IMR-90 (cell line): ENCODE measurements around the gene SRMS. TPM values are rescaled to one million over a fixed set of nuclear protein-coding genes. Genes with fewer than 3 reads are reported as not detected.

Experiments
- ATAC-seq: fragments of 200-7000 bp; cut with Tn5 transposase; 2 replicates; pipeline ENCODE4 v1.9.1; 2020; ENCODE audit warnings: low read depth, mild to moderate bottlenecking, moderate library complexity
- BruUV-seq: library from RNA; stranded (reverse); fragments of 400-500 nt; replicated peaks from 2 replicates; lab custom pipeline; 2021; lab: Mats Ljungman, UMichigan
- CTCF ChIA-PET: fragments of 300-600 bp; formaldehyde crosslinking; extraction: SDS; loops from one replicate; lab custom pipeline; 2021; ENCODE audit warnings: antibody characterized with exemption; lab: Yijun Ruan, JAX
- POLR2A ChIA-PET: fragments of 300-600 bp; sonication (Branson Sonifier 250); formaldehyde crosslinking; loops from one replicate; lab custom pipeline; 2022; ENCODE audit warnings: antibody characterized with exemption; ENCODE audit not compliant: unreplicated experiment; lab: Charles Lee
- DNase-seq: peaks from one replicate; pipeline ENCODE4 v3.0.0; 2013
- H2AFZ ChIP-seq: replicated peaks from 2 replicates; pipeline ENCODE3; 2013; ENCODE audit warnings: low read length, mild to moderate bottlenecking; ENCODE audit not compliant: poor library complexity
- H2AK5ac ChIP-seq: 2 replicates; pipeline ENCODE4 v1.6.1; 2013; ENCODE audit warnings: low read depth, low read length, inconsistent platforms
- H2AK9ac ChIP-seq: replicated peaks from 2 replicates; pipeline ENCODE3; 2013; ENCODE audit warnings: mild to moderate bottlenecking, low read depth, low read length, moderate library complexity; ENCODE audit not compliant: poor library complexity
- H2BK120ac ChIP-seq: 2 replicates; pipeline ENCODE4 v1.6.1; 2013; ENCODE audit warnings: low read depth, low read length, inconsistent platforms
- H2BK15ac ChIP-seq: 3 replicates; pipeline ENCODE4 v1.6.1; 2013; ENCODE audit warnings: low read depth, low read length, inconsistent platforms
- H2BK20ac ChIP-seq: 2 replicates; pipeline ENCODE4 v1.6.1; 2013; ENCODE audit warnings: low read depth, mild to moderate bottlenecking, inconsistent platforms, low read length, moderate library complexity
- H2BK5ac ChIP-seq: 2 replicates; pipeline ENCODE4 v1.6.1; 2013; ENCODE audit warnings: mild to moderate bottlenecking, low read depth, low read length, inconsistent platforms; ENCODE audit not compliant: poor library complexity, severe bottlenecking
- H3K14ac ChIP-seq: replicated peaks from 2 replicates; pipeline ENCODE4 v1.6.1; 2013; ENCODE audit warnings: low read depth, low read length, inconsistent platforms
- H3K18ac ChIP-seq: 2 replicates; pipeline ENCODE4 v1.6.1; 2013; ENCODE audit warnings: low read depth, low read length, control low read depth
- H3K23ac ChIP-seq: 2 replicates; pipeline ENCODE4 v1.6.1; 2013; ENCODE audit warnings: low read depth, low read length, inconsistent platforms
- H3K27ac ChIP-seq: 2 replicates; pipeline ENCODE4 v1.5.1; 2013; ENCODE audit warnings: mild to moderate bottlenecking, control low read depth, low read length; ENCODE audit not compliant: insufficient read depth
- H3K27me3 ChIP-seq: 2 replicates; pipeline ENCODE4 v1.6.1; 2013; ENCODE audit warnings: low read length; ENCODE audit not compliant: control insufficient read depth, insufficient read depth
- H3K36me3 ChIP-seq: 2 replicates; pipeline ENCODE4 v1.6.1; 2013; ENCODE audit warnings: low read length, mixed read lengths; ENCODE audit not compliant: control insufficient read depth, insufficient read depth
- H3K4ac ChIP-seq: 2 replicates; pipeline ENCODE4 v1.6.1; 2013; ENCODE audit warnings: low read depth, low read length, inconsistent platforms
- H3K4me1 ChIP-seq: 2 replicates; pipeline ENCODE4 v1.6.1; 2013; ENCODE audit warnings: low read length, mixed read lengths; ENCODE audit not compliant: control insufficient read depth, insufficient read depth
- H3K4me2 ChIP-seq: 2 replicates; pipeline ENCODE4 v1.6.1; 2013; ENCODE audit warnings: low read depth, mild to moderate bottlenecking, control low read depth, low read length, moderate library complexity
- H3K4me3 ChIP-seq: 2 replicates; pipeline ENCODE4 v1.5.1; 2013; ENCODE audit warnings: low read depth, mild to moderate bottlenecking, control low read depth, low read length, moderate library complexity; ENCODE audit not compliant: insufficient read depth
- H3K56ac ChIP-seq: 2 replicates; pipeline ENCODE4 v1.6.1; 2013; ENCODE audit warnings: low read length, inconsistent platforms; ENCODE audit not compliant: insufficient read depth; ENCODE audit errors: extremely low read depth
- H3K79me1 ChIP-seq, 2 experiments: 2 replicates each; pipeline ENCODE4 v1.6.1; 2013; ENCODE audit warnings: low read length in 2 of 2, inconsistent platforms in 1 of 2, low read depth in 1 of 2
- H3K9ac ChIP-seq: 2 replicates; pipeline ENCODE4 v1.6.1; 2013; ENCODE audit warnings: low read depth, low read length, control low read depth
- H3K9me1 ChIP-seq: 2 replicates; pipeline ENCODE4 v1.6.1; 2013; ENCODE audit warnings: low read length, inconsistent platforms; ENCODE audit not compliant: insufficient read depth
- H3K9me3 ChIP-seq: 2 replicates; pipeline ENCODE4 v1.6.1; 2013; ENCODE audit warnings: low read length; ENCODE audit not compliant: control insufficient read depth, insufficient read depth
- H4K20me1 ChIP-seq: 2 replicates; pipeline ENCODE4 v1.6.1; 2013; ENCODE audit warnings: low read length, inconsistent platforms; ENCODE audit not compliant: insufficient read depth
- H4K5ac ChIP-seq: 2 replicates; pipeline ENCODE4 v1.6.1; 2013; ENCODE audit warnings: mild to moderate bottlenecking, low read depth, low read length, control low read depth
- H4K8ac ChIP-seq, 2 experiments: 2 replicates each; pipeline ENCODE4 v1.6.1; 2013; ENCODE audit warnings: low read depth in 2 of 2, low read length in 2 of 2, control low read depth in 1 of 2, inconsistent platforms in 1 of 2
- H4K91ac ChIP-seq: 2 replicates; pipeline ENCODE4 v1.6.1; 2013; ENCODE audit warnings: low read depth, low read length, inconsistent platforms; ENCODE audit not compliant: insufficient read depth
- BHLHE40 ChIP-seq: fragments of 150-350 bp; IDR thresholded peaks from 2 replicates; pipeline ENCODE4 v1.6.1; 2016; ENCODE audit warnings: mild to moderate bottlenecking, low read depth, low read length
- CEBPB ChIP-seq: IDR thresholded peaks from 2 replicates; pipeline ENCODE4 v1.6.1; 2012; ENCODE audit warnings: low read depth, low read length, improper control_type of control experiment
- CHD1 ChIP-seq: IDR thresholded peaks from 2 replicates; pipeline ENCODE4 v1.6.1; 2012; ENCODE audit warnings: low read depth, low read length, improper control_type of control experiment
- FOS ChIP-seq: fragments of 150-350 bp; IDR thresholded peaks from 2 replicates; pipeline ENCODE4 v1.6.1; 2016; ENCODE audit warnings: low read depth, low read length
- MAFK ChIP-seq: IDR thresholded peaks from 2 replicates; pipeline ENCODE4 v1.6.1; 2012; ENCODE audit warnings: low read depth, low read length, improper control_type of control experiment
- MAZ ChIP-seq: IDR thresholded peaks from 2 replicates; pipeline ENCODE4 v1.6.1; 2012; ENCODE audit warnings: low read depth, mild to moderate bottlenecking, low read length, improper control_type of control experiment, moderate library complexity, borderline replicate concordance
- NFE2L2 ChIP-seq: fragments of 150-350 bp; IDR thresholded peaks from 2 replicates; pipeline ENCODE4 v1.6.1; 2016; ENCODE audit warnings: low read depth, mild to moderate bottlenecking, low read length
- POLR2A ChIP-seq: IDR thresholded peaks from 2 replicates; pipeline ENCODE4 v1.6.1; 2012; ENCODE audit warnings: mild to moderate bottlenecking, low read depth, low read length
- RAD21 ChIP-seq: IDR thresholded peaks from 2 replicates; pipeline ENCODE4 v1.6.1; 2012; ENCODE audit warnings: low read length, improper control_type of control experiment
- RCOR1 ChIP-seq: IDR thresholded peaks from 2 replicates; pipeline ENCODE4 v1.6.1; 2012; ENCODE audit warnings: mild to moderate bottlenecking, low read length, improper control_type of control experiment; ENCODE audit not compliant: insufficient replicate concordance
- RFX5 ChIP-seq: IDR thresholded peaks from 2 replicates; pipeline ENCODE4 v1.8.0; 2012; ENCODE audit warnings: low read depth, mild to moderate bottlenecking, low read length, moderate library complexity
- SMC3 ChIP-seq: fragments of 150-350 bp; IDR thresholded peaks from 2 replicates; pipeline ENCODE4 v1.6.1; 2016; ENCODE audit warnings: low read depth, mild to moderate bottlenecking, antibody characterized with exemption, low read length, moderate library complexity
- WGBS, 2 experiments: methylation state at CpG; one replicate each; pipeline versions ENCODE4 v1.1.5 to v1.1.7; 2013; ENCODE audit warnings: missing lambda C conversion rate in 2 of 2; ENCODE audit not compliant: insufficient read length in 1 of 2; ENCODE audit errors: extremely low coverage in 2 of 2; 5-methylcytosine and 5-hydroxymethylcytosine counted together
- dilution Hi-C: fragments of 300-500 bp; cut with HindIII; formaldehyde crosslinking; loops from one replicate; pipeline ENCODE4 v1.14.3; 2018; ENCODE audit warnings: low sequenced_read_pairs; ENCODE audit not compliant: unreplicated experiment
- in situ Hi-C: fragments of 300-500 bp; cut with MboI; formaldehyde crosslinking; loops from 3 replicates; pipeline ENCODE4 v1.14.3; 2019; ENCODE audit warnings: low sequenced_read_pairs, inconsistent platforms, mixed read lengths
- intact Hi-C: fragments of 100-400 bp; cut with micrococcal nuclease; formaldehyde crosslinking; loops from 2 replicates; pipeline ENCODE4 v1.10.0; 2022
- polyA plus RNA-seq, 3 experiments: library from polyadenylated mRNA; depleted of rRNA; stranded (reverse); fragments of >200 nt; gene quantifications; 2 replicates each; pipeline ENCODE4 v1.2.3, GENCODE V29; 2012; ENCODE audit warnings: low replicate concordance in 1 of 3
- total RNA-seq: library from RNA; depleted of rRNA; stranded (reverse); fragments of >200 nt; gene quantifications from 2 replicates; pipeline ENCODE4 v1.2.3, GENCODE V29; 2012
- TF ChIP-seq, protein P1 (sequence below): fragments of 150-350 bp; IDR thresholded peaks from 2 replicates; pipeline ENCODE4 v1.6.1; 2017; ENCODE audit warnings: mild to moderate bottlenecking, antibody characterized with exemption, low read length, low read depth
- TF ChIP-seq, protein P2 (sequence below): fragments of 150-350 bp; IDR thresholded peaks from 2 replicates; pipeline ENCODE4 v1.6.1; 2016; ENCODE audit warnings: low read depth, mild to moderate bottlenecking, low read length, moderate library complexity, borderline replicate concordance
- TF ChIP-seq, protein P3 (sequence below): conservative IDR thresholded peaks from 2 replicates; pipeline ENCODE4 v1.5.1; 2012; ENCODE audit warnings: mild to moderate bottlenecking, low read depth, low read length, improper control_type of control experiment

The SRMS gene
- total and polyA plus RNA-seq, 2 of the 4 experiments (the other 2 are of a cell fraction), result not detected

DNA sequence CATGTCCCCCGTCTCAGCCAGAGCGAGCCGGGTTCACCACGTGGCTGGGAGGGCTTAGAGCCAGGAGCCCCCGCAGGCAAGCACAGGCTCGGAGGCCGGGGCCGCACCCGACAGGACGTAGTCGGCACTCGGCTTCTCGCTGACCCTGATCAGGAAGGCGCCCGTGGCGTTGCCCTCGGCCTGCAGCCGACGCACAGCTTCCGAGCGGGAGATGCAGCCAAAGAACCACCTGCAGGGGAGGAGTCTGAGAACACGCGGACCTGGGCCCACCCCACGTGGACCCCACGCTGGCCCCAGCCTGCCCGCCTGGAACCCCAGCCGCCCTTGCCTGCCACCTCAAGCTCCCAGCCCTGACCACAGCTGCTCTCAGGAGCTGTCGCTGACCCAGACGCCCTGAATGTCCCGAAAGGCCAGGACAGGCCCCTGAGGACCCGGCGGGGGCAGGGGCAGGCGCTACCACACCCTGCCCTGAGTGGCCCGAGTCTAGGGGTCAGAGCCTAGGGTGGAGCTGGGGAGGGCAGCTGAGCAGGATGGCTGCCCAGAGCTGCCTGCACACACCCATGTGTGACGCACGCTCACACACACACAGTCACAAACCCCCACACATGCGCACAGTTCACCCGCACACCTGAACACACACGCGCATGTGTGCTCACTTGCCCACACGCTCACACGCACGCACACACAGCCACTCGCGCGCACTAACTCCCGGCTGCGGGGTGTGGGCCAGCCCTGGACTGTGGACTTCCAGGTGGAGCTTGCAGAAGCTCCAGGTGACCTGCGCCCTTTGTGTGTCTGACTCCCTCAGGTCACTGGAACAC, 12.5 kb downstream of the SRMS start:
- Histone ChIP-seq H3K14ac (no peak overlapping the region), H3K9ac (no peak overlapping the region), H3K79me1 (no peaks in the 10 kb centered on the region), H2AK5ac (no peak overlapping the region), H4K20me1 (no peaks in the 10 kb centered on the region), H4K5ac (no peak overlapping the region), H3K56ac (no peak overlapping the region), H3K27me3 (peaks cover 4% of the 10 kb centered on the region; the same call in 1 of the 2 replicates), H2BK120ac (no peak overlapping the region), H3K27ac (no peak overlapping the region), H3K9me1 (no peaks in the 10 kb centered on the region), H3K4me2 (no peak overlapping the region), H2BK20ac (no peak overlapping the region), H2BK15ac (no peak overlapping the region), H3K23ac (no peak overlapping the region), H3K4ac (no peak overlapping the region), H2AFZ (no peak overlapping the region), H3K4me1 (no peaks in the 10 kb centered on the region; the same call in 1 of the 2 replicates), H2AK9ac (peak overlapping the region; percentile 16), H4K8ac (no peak overlapping the region), H3K18ac (no peak overlapping the region), H3K9me3 (no peaks in the 10 kb centered on the region), H4K91ac (no peak overlapping the region), H2BK5ac (no peak overlapping the region), H3K4me3 (no peak overlapping the region), H3K36me3 (no peaks in the 10 kb centered on the region)
- dilution Hi-C loops (no loop called here), intact Hi-C loops (loop anchor here (5.0 to 10.0 kb wide), 3 partner anchors 120 to 522 kb away; partner anchors contain the start of genes RTEL1, STMN3 and UCKL1), in situ Hi-C loops (loop anchor here (10.0 kb wide), 2 partner anchors 330 to 440 kb away; partner anchors contain the start of genes ABHD16B, SAMD10 and TPD52L2)
- ChIA-PET POLR2A (no interaction called here), CTCF (no interaction called here)
- WGBS, 2 experiments, result 58% methylated on average over 20 of the region's 49 CpGs; no CpG with 5 or more reads in 1 of the 2 experiments
- DNase-seq, result no peak
- ATAC-seq, result no peak
- no TSS peak for BruUV-seq
- TF ChIP-seq RAD21 (no peak), CHD1 (no peak), POLR2A (no peak), MAFK (no peak), RFX5 (no peak), CEBPB (no peak), NFE2L2 (no peak), SMC3 (no peak), RCOR1 (no peak), BHLHE40 (no peak), FOS (no peak), MAZ (no peak)
- TF ChIP-seq, protein P1, sequence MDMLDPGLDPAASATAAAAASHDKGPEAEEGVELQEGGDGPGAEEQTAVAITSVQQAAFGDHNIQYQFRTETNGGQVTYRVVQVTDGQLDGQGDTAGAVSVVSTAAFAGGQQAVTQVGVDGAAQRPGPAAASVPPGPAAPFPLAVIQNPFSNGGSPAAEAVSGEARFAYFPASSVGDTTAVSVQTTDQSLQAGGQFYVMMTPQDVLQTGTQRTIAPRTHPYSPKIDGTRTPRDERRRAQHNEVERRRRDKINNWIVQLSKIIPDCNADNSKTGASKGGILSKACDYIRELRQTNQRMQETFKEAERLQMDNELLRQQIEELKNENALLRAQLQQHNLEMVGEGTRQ, result no peak
- TF ChIP-seq, protein P2, sequence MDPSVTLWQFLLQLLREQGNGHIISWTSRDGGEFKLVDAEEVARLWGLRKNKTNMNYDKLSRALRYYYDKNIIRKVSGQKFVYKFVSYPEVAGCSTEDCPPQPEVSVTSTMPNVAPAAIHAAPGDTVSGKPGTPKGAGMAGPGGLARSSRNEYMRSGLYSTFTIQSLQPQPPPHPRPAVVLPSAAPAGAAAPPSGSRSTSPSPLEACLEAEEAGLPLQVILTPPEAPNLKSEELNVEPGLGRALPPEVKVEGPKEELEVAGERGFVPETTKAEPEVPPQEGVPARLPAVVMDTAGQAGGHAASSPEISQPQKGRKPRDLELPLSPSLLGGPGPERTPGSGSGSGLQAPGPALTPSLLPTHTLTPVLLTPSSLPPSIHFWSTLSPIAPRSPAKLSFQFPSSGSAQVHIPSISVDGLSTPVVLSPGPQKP, result no peak
- TF ChIP-seq, protein P3, sequence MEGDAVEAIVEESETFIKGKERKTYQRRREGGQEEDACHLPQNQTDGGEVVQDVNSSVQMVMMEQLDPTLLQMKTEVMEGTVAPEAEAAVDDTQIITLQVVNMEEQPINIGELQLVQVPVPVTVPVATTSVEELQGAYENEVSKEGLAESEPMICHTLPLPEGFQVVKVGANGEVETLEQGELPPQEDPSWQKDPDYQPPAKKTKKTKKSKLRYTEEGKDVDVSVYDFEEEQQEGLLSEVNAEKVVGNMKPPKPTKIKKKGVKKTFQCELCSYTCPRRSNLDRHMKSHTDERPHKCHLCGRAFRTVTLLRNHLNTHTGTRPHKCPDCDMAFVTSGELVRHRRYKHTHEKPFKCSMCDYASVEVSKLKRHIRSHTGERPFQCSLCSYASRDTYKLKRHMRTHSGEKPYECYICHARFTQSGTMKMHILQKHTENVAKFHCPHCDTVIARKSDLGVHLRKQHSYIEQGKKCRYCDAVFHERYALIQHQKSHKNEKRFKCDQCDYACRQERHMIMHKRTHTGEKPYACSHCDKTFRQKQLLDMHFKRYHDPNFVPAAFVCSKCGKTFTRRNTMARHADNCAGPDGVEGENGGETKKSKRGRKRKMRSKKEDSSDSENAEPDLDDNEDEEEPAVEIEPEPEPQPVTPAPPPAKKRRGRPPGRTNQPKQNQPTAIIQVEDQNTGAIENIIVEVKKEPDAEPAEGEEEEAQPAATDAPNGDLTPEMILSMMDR, result no peak
